DMS153 treated with DMSO at 0.1 percent for 48 hours (cell line): Measurements from ENCODE around the gene SPINT2.
"Not testable (repeated sequence)": the region's sequence is repeated elsewhere in the genome, so short reads cannot be mapped to it uniquely, and the experiment has no call there.

Experiments
- DNase-seq: peaks from one replicate; lab custom pipeline; 2025; ENCODE audit not compliant: unreplicated experiment; lab: John Stamatoyannopoulos, UW

The SPINT2 gene

GRCh38 chr19:38234615-38235014 is 29.8 kb upstream of the SPINT2 start:
- DNase-seq: no peak

DNA sequence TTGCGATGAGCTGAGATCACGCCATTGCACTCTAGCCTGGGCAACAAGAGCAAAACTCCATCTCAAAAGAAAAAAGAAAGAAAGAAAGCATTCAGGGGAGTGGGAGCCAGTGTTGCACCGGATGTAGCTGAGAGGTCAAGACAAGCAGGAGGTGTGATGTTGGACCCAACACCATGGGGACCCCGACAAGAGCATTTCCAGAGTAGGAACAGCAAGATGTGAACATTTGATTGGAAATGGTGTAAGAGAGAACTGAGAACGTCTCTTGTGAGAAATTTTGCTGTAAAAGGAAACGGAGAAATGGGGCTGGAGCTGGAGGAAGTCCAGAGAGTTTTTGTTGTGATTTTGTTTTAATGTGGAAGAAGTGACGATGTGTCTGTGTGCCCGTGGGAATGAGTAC is 24.6 kb upstream of the SPINT2 start:
- no peak for DNase-seq

- DNase-seq: no peak
Measured at GRCh38 chr19:38243279-38243673, 21.1 kb upstream of the SPINT2 start.

DNA sequence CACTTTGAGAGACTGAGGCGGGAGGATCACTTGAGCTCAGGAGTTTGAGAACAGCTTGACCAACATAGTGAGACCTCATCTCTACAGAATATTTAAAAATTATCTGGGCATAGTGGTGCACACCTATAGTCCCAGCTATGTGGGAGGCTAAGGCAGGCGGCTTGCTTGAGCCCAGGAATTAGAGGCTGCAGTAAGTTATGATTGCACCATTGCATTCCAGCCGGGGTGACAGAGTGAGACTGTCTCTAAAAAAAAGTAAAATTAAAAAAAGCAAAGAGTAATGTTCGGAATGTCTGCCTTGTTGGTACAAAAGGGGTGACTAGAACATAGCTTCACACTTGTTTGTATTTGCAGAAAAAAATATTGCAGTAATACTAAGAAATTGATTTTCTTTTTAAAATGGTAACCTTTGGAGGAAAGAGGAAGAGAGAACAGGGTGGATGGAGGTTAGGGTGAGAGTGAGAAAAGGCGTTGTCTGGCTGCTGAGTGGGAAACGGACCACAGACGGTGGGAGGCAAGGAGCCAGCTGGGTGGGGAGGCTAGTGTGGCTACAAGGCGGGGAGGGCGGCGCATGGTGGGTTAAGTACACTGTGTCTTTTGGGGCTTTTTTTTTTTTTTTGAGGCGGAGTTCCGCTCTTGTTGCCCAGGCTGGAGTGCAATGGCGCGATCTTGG is 18.4 kb upstream of the SPINT2 start:
- no peak for DNase-seq

GRCh38 chr19:38247126-38247525 is 17.2 kb upstream of the SPINT2 start:
- no peak for DNase-seq

DNA sequence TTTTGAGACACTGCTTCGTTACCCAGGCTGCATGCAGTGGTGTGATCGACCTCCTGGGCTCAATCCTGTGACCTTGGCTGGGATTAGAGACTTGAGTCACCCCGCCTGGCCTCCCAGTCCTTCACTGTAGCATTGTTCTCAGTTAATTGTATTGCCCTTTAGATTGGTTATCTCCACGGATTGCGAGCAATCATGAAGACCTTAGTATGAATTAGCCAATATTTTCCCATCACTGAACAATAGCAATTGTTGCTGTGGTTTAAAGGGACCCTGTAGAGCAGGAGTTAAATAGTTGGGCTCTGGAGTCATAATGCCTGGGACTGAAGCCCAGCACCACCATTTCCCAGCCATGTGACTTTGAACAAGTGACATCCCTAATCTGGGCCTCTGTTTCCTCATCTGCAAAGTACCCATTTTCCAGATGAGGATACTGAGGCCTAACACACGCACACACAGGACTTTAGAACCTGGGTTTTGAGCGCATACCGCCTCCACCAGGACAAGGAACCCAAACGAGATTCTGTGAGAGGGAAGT is 16.6 kb upstream of the SPINT2 start:
- no peak for DNase-seq

- no peak for DNase-seq
Measured at GRCh38 chr19:38248421-38248820, 16.0 kb upstream of the SPINT2 start.

- DNase-seq: no peak
Measured at GRCh38 chr19:38250428-38250820, 13.9 kb upstream of the SPINT2 start.

- DNase-seq: no peak
Measured at GRCh38 chr19:38250821-38251563, 13.4 kb upstream of the SPINT2 start.

DNA sequence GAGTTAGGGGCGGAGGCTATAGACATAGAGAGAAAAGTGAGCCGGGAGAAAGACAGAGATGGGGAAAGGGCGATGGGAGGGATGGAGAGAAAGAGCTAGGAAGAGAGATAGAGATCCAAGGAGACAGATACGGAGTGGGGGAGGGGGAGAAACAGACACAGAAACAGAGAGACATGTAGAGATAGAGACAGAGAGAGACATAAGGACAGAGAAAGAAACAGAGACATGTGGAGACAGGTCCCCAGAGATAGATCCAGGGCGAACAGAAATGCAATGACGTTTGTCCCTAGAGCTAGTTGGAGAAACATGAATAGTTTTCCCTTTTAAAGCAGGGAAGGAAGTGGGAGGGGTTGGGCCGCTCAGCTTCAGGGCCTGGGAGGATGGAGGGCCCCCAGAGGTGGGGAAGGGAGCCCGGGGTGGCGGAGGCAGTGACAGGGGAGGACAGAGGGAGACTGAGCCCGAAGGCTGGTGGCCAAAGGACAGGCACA is 12.8 kb upstream of the SPINT2 start:
- no peak for DNase-seq

- DNase-seq: no peak
Measured at GRCh38 chr19:38252385-38252784, 12.0 kb upstream of the SPINT2 start.

DNA sequence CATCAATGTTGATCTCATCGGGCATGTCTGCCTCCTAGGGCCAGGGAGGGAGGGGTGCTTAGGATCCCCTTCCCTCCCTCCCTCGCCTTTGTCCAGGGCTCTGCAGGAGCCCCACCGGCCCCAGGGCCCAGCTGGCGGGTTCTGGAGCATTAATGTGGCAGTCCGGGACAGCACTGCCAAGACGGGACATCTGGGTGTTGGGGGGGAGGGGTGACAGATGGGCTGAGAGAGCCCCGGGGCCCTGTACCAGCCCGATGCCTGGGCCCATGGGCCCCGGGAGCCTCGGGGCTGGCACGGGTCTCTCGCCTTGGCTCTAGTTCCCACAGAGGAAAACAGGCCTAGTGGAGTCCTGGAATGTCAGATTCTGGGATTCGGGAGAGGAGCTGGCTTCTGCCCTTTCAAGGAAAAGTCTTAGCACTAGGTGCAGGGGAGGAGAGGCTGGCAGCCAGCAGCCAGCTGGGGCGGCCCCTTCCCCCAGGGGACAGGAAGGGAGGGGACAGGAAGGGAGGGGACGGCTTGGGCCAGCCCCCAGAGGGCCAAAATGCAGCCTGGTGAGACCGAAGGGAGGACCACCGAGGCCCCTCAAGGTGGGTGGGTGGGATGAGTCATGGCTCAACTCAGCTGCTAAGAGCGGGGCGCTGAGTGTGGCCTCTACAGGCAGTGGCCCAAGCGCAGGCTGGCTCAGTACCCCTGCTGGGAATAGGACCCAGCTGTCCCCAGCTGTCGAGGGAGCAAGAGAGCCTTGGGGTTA is 11.3 kb upstream of the SPINT2 start:
- DNase-seq: no peak

DNA sequence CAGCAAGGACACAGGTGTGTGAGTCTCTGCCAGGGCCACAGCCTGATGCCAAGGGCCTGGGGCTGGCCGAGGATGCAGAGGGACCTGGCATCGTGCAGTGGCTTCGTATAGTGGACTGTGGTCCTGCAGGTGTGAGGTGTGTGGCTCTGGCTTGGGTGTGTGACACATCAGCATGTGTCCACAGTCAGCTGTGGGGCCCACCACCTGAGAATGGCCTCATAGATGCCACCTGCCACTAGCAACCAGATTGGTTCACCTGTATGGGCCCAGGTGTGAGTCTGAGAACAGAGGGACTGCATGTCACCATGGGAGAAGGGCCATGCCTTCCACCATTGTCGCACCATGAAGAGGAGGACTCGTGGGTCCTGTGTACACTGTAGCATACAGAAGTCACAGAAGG is 10.6 kb upstream of the SPINT2 start:
- no peak for DNase-seq

DNA sequence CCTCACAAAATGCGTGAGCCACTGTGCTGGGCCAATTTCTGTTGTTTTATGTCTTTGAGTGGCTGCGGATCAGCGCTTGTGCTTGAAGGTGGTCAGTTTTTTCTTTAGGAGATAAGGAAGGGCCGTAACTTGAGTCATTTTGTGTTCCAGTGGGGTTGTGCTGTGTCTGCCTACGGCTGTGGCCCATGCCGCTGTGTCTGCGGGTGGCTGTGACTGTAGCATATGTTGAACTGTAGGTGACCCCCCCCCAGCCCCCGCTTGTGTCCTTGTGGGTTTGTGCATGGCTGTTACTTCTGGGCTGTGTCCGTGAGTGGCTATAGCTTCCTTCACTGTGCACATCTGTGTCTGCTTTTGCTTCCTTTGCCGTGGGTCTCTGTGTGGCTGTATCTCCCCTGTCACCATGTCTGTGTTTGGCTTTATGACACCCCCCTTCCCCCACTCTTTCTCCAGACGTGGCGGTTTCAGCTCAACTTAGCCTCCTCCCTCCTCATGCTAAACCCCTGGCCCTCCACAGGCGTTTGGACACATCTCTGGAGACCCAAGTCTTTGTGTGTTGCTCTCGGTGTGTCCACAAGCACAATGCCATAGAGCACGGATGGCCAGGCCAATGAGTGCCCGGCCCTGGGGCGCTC is 8.9 kb upstream of the SPINT2 start:
- no peak for DNase-seq

DNA sequence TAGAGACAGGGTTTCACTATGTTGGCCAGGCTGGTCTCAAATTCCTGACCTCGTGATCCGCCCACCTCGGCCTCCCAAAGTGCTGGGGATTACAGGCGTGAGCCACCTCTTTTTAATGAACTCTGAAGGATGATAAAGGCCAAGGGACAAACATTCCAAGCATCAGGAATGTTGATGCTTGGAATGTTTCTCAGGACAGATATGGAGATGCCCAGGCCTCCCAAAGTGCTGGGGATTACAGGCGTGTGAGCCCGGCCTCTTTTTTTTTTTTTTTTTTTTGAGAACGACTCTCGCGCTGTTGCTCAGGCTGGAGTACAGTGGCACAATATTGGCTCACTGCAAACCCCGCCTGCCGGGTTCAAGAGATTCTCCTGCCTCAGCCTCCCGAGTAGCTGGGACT is 2.4 kb upstream of the SPINT2 start:
- not testable (repeated sequence) for DNase-seq

DNA sequence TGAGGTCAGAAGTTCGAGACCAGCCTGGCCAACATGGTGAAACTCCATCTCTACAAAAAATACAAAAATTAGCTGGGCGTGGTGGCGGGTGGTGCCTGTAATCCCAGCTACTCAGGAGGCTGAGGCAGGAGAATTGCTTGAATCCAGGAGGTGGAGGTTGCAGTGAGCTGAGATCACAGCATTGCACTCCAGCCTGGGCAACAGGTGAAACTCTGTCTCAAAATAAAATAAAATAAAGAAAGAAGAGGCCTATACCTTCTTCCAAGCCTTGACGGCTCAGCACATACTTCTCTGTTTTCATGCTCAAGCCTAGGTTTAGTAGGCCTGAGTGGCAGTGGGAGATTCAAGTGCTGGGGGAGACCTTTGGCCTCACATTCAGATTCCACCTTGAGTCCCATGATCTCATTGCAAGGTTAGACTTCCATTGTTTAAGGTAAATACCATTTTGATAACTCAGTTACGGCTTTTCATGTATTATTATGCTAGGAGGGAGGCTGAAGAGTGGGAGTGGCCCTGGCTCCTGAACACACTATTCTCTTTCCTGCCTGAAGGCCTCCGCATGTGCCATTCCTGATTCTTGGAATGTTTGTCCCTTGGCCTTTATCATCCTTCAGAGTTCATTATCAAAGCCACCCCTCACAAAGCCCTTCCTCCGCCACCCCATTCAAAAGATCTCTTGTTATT is 1.6 kb upstream of the SPINT2 start:
- no peak for DNase-seq

GRCh38 chr19:38263689-38264485 is 486 bp upstream of the SPINT2 start:
- DNase-seq: peak; percentile 95

DNA sequence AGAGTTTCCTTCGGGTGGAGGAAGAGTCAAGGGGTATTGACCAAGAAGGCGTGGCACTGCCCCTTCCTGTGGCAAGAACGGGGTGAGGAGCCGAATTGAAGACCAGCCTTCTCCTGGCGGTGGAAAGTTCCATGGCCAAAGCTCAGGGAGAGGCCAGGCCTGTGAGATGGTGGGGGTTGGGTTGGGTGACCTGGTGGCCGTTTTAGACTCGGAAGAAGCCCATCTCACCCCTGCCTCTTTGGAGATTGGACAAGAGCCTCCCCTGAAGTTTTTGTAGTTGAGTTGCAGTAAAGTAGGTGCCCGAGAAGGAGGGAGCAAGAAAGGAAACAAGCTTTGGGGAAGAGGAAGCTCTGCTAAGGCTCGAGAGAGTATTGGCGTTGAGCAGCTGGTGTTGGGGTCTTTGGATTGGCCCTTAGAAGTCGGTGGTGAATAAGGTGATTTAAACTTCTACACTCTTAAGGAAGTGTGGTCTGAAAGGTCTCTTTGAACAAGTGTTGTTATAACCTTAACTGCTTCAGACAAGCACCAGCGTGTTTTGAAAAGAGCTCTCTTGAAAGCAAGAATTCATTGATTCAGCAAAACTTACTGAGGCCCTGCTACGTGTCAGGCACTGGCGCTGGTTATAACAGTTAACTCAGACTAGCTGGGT is 964 bp downstream of the SPINT2 start:
- DNase-seq: no peak

DNA sequence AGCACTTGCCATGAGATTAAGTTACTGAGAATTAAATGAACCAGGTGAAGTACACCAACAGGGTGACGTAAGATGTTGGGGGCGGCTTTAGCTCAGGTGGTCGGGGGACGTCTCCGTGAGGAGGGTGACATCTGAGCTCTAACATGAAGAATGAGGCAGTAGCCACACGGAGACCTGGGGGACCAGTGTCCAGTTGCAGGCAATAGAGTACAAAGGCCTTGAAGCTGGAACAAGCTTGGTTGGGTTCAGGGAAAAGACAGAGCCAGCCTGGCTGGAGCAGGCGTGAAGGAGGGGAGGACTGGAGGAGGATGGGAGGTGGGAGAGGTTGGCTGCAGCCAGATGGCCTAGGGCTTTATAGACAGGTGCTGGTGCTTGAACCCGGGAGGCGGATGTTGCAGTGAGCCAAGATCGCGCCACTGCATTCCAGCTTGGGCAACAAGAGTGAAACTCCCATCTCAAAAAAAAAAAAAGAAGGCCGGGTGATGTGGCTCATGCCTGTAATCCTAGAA is 1.6 kb downstream of the SPINT2 start:
- DNase-seq: no peak
